Osteocyte (in vitro differentiated cells): Measurements from ENCODE around the gene OR5H15. TPM values are rescaled to one million over a fixed set of nuclear protein-coding genes. Genes with fewer than 3 reads are reported as not detected.
"Not testable (repeated sequence)": the region's sequence is repeated elsewhere in the genome, so short reads cannot be mapped to it uniquely, and the experiment has no call there.

Source experiments
- DNase-seq: peaks from one replicate; pipeline ENCODE4 v3.0.0; 2021; ENCODE audit warnings: mixed read lengths; ENCODE audit not compliant: unreplicated experiment; ENCODE audit errors: extremely low spot score
- H3K27ac Mint-ChIP-seq: one replicate; pipeline ENCODE4 v1.8.0; 2021; ENCODE audit warnings: mild to moderate bottlenecking, mixed read lengths; ENCODE audit not compliant: unreplicated experiment
- H3K27me3 Mint-ChIP-seq: one replicate; pipeline ENCODE4 v1.8.0; 2021; ENCODE audit warnings: mixed read lengths; ENCODE audit not compliant: unreplicated experiment
- H3K36me3 Mint-ChIP-seq: one replicate; pipeline ENCODE4 v1.8.0; 2021; ENCODE audit warnings: mixed read lengths; ENCODE audit not compliant: unreplicated experiment
- H3K4me1 Mint-ChIP-seq: one replicate; pipeline ENCODE4 v1.8.0; 2021; ENCODE audit warnings: mixed read lengths; ENCODE audit not compliant: unreplicated experiment
- H3K4me3 Mint-ChIP-seq: one replicate; pipeline ENCODE4 v1.8.0; 2021; ENCODE audit warnings: mild to moderate bottlenecking, moderate library complexity, mixed read lengths; ENCODE audit not compliant: unreplicated experiment
- H3K9me3 Mint-ChIP-seq: one replicate; pipeline ENCODE4 v1.8.0; 2021; ENCODE audit warnings: mixed read lengths; ENCODE audit not compliant: unreplicated experiment
- CTCF ChIP-seq: fragments of 200-600 bp; sonication (generic); IDR thresholded peaks from 2 replicates; pipeline ENCODE4 v1.5.0; 2021; ENCODE audit warnings: antibody characterized with exemption, mild to moderate bottlenecking, moderate library complexity
- total RNA-seq: library from RNA; stranded (reverse); gene quantifications from 2 replicates; pipeline ENCODE4 v1.2.1, GENCODE V29; 2021

OR5H15 gene
- total RNA-seq, 1 donor from 2014 or later = not detected

- Mint-ChIP-seq H3K27ac (no peak overlapping the region), H3K4me1 (no peaks in the 10 kb centered on the region), H3K27me3 (no peaks in the 10 kb centered on the region), H3K36me3 (no peaks in the 10 kb centered on the region), H3K4me3 (no peak overlapping the region), H3K9me3 (no peaks in the 10 kb centered on the region)
- no peak for TF ChIP-seq CTCF
- DNase-seq = no peak
These were observed 13.9 kb downstream of the OR5H15 start for GRCh38 chr3:98180319-98180890.

GRCh38 chr3:98182196-98182595 is 15.7 kb downstream of the OR5H15 start:
- TF ChIP-seq CTCF = no peak
- Mint-ChIP-seq H3K36me3 (no peaks in the 10 kb centered on the region), H3K9me3 (no peaks in the 10 kb centered on the region), H3K4me3 (no peak overlapping the region), H3K27me3 (no peaks in the 10 kb centered on the region), H3K27ac (no peak overlapping the region), H3K4me1 (no peaks in the 10 kb centered on the region)
- DNase-seq = no peak

- DNase-seq = no peak
- H3K9me3 Mint-ChIP-seq = no peaks in the 10 kb centered on the region
- no peak for TF ChIP-seq CTCF
- H3K27ac Mint-ChIP-seq = no peak overlapping the region
- H3K4me1 Mint-ChIP-seq = no peaks in the 10 kb centered on the region
- no peak overlapping the region for H3K4me3 Mint-ChIP-seq
- H3K27me3 Mint-ChIP-seq = no peaks in the 10 kb centered on the region
- no peaks in the 10 kb centered on the region for H3K36me3 Mint-ChIP-seq
These were observed 18.7 kb downstream of the OR5H15 start for GRCh38 chr3:98185180-98185579.

- Mint-ChIP-seq H3K27ac (no peak overlapping the region), H3K9me3 (no peaks in the 10 kb centered on the region)
These were observed 22.0 kb downstream of the OR5H15 start for GRCh38 chr3:98188545-98188944.

GRCh38 chr3:98190911-98191310 is 24.4 kb downstream of the OR5H15 start:
- not testable (repeated sequence) for H3K4me1 Mint-ChIP-seq, H3K4me3 Mint-ChIP-seq, DNase-seq, H3K36me3 Mint-ChIP-seq, H3K9me3 Mint-ChIP-seq, H3K27ac Mint-ChIP-seq, H3K27me3 Mint-ChIP-seq

More at GRCh38 chr3:98188545-98188944, 22.0 kb downstream of the OR5H15 start:
- Mint-ChIP-seq H3K4me1 (no peaks in the 10 kb centered on the region), H3K4me3 (no peak overlapping the region), H3K36me3 (no peaks in the 10 kb centered on the region), H3K27me3 (no peaks in the 10 kb centered on the region)
- peak; percentile 10 for TF ChIP-seq CTCF
- no peak for DNase-seq

GRCh38 chr3:98196293-98196692 is 29.8 kb downstream of the OR5H15 start:
- not testable (repeated sequence) for H3K27ac Mint-ChIP-seq, H3K4me3 Mint-ChIP-seq, H3K36me3 Mint-ChIP-seq, H3K9me3 Mint-ChIP-seq, H3K27me3 Mint-ChIP-seq, DNase-seq, H3K4me1 Mint-ChIP-seq
